Endothelial cell of umbilical vein (primary cell): ENCODE data around the gene RNF5.

Experiments
- CTCF ChIP-seq, 2 donors: IDR thresholded peaks; 1 replicate in 1 of 2; 2 replicates in 1 of 2; pipeline ENCODE4 v1.5.1; 2011; ENCODE audit warnings: low read length in 2 of 2, mild to moderate bottlenecking in 2 of 2, moderate library complexity in 2 of 2, control low read depth in 1 of 2, inconsistent platforms in 1 of 2, low read depth in 1 of 2; ENCODE audit not compliant: insufficient read depth in 1 of 2; ENCODE audit errors: extremely low read depth in 1 of 2
- EZH2 ChIP-seq: IDR thresholded peaks from 2 replicates; pipeline ENCODE4 v1.6.1; 2012; ENCODE audit warnings: borderline replicate concordance, low read depth, mild to moderate bottlenecking, moderate library complexity, low read length, inconsistent platforms; ENCODE audit not compliant: severe bottlenecking
- FOS ChIP-seq: IDR thresholded peaks from 2 replicates; pipeline ENCODE4 v1.6.1; 2011; ENCODE audit warnings: mild to moderate bottlenecking, low read length, moderate library complexity, borderline replicate concordance; ENCODE audit not compliant: insufficient read depth
- JUN ChIP-seq: IDR thresholded peaks from 2 replicates; pipeline ENCODE4 v1.6.1; 2011; ENCODE audit warnings: borderline replicate concordance, low read depth; ENCODE audit not compliant: insufficient read length, insufficient read depth
- MAX ChIP-seq: IDR thresholded peaks from 2 replicates; pipeline ENCODE4 v1.6.1; 2011; ENCODE audit not compliant: insufficient read depth, insufficient read length
- MYC ChIP-seq: IDR thresholded peaks from one replicate; pipeline ENCODE4 v1.6.1; 2011; ENCODE audit warnings: mild to moderate bottlenecking, low read depth, low read length
- POLR2A ChIP-seq: IDR thresholded peaks from 2 replicates; pipeline ENCODE4 v1.6.1; 2012; ENCODE audit warnings: low read depth, mild to moderate bottlenecking, control low read depth, low read length
- POLR2AphosphoS5 ChIP-seq: IDR thresholded peaks from 2 replicates; pipeline ENCODE4 v1.6.1; 2012; ENCODE audit warnings: low read depth, mild to moderate bottlenecking, control low read depth, low read length, moderate library complexity; ENCODE audit not compliant: insufficient read depth

GRCh38 chr6:32149932-32150870 is 28.0 kb upstream of the RNF5 start:
- TF ChIP-seq CTCF (IDR thresholded peaks at IDR 0.05; ENCODE audit: extremely low read depth in 1 of 2, insufficient read depth in 1 of 2, low read depth in 1 of 2, low read length in 2 of 2) (no peak), JUN (no peak), POLR2AphosphoS5 (no peak), POLR2A (no peak), EZH2 (peak; percentile 41), MYC (no peak), MAX (no peak), FOS (no peak)
